K562 (cell line): Measurements from ENCODE around the gene SGMS1. TPM values are rescaled to one million over a fixed set of nuclear protein-coding genes. Genes with fewer than 3 reads are reported as not detected.

ENCODE experiments used
- AFF1 ChIP-seq, 2 experiments: fragments of 450-650 bp; IDR thresholded peaks; 2 replicates each; pipeline ENCODE4 v1.6.1; 2018; ENCODE audit warnings: mild to moderate bottlenecking in 2 of 2, low read depth in 1 of 2; ENCODE audit not compliant: partially characterized antibody in 2 of 2
- CC2D1A ChIP-seq: fragments of 450-650 bp; IDR thresholded peaks from 2 replicates; pipeline ENCODE4 v1.6.1; 2017; ENCODE audit warnings: mild to moderate bottlenecking
- FOSL1 ChIP-seq: fragments of 200-800 bp; sonication (Bioruptor generic); conservative IDR thresholded peaks from 2 replicates; pipeline ENCODE4 v1.6.1; 2016; ENCODE audit warnings: missing genetic modification characterization, missing compliant biosample characterization
- FOXK1 ChIP-seq: sonication (generic); formaldehyde crosslinking; IDR thresholded peaks from 2 replicates; pipeline ENCODE4 v1.8.0; 2022; ENCODE audit warnings: missing genetic modification reagents, mild to moderate bottlenecking, borderline replicate concordance
- FOXP4 ChIP-seq: sonication (generic); formaldehyde crosslinking; IDR thresholded peaks from 2 replicates; pipeline ENCODE4 v1.8.0; 2022; ENCODE audit warnings: mild to moderate bottlenecking, missing genetic modification reagents, borderline replicate concordance
- GABPB1 ChIP-seq: sonication (generic); formaldehyde crosslinking; IDR thresholded peaks from 2 replicates; pipeline ENCODE4 v1.8.0; 2022; ENCODE audit warnings: mild to moderate bottlenecking, missing genetic modification reagents
- HES1 ChIP-seq: fragments of 450-650 bp; IDR thresholded peaks from 2 replicates; pipeline ENCODE4 v1.6.1; 2016; ENCODE audit warnings: low read depth, mild to moderate bottlenecking, moderate library complexity
- HMGXB4 ChIP-seq: sonication (generic); formaldehyde crosslinking; IDR thresholded peaks from 2 replicates; pipeline ENCODE4 v1.8.1; 2023; ENCODE audit warnings: mild to moderate bottlenecking, missing genetic modification reagents
- KDM2B ChIP-seq: fragments of 250-450 bp; sonication (Bioruptor Pico); IDR thresholded peaks from 2 replicates; pipeline ENCODE4 v1.8.0; 2021; ENCODE audit warnings: mild to moderate bottlenecking, moderate library complexity
- KLF1 ChIP-seq: fragments of 450-650 bp; IDR thresholded peaks from 2 replicates; pipeline ENCODE4 v1.6.1; 2016; ENCODE audit warnings: missing genetic modification characterization, missing compliant biosample characterization
- KLF6 ChIP-seq: fragments of 250-450 bp; sonication (Bioruptor Pico); IDR thresholded peaks from 2 replicates; pipeline ENCODE4 v1.4.0; 2020; ENCODE audit warnings: mild to moderate bottlenecking, moderate library complexity, borderline replicate concordance
- MIER1 ChIP-seq: fragments of 450-650 bp; IDR thresholded peaks from 2 replicates; pipeline ENCODE4 v1.6.1; 2016; ENCODE audit warnings: antibody characterized with exemption, mild to moderate bottlenecking, low read depth
- RBM15 ChIP-seq: fragments of 200-400 bp; formaldehyde crosslinking; IDR thresholded peaks from 2 replicates; pipeline ENCODE4 v1.6.1; 2018; ENCODE audit warnings: mild to moderate bottlenecking, low read length, moderate library complexity; ENCODE audit not compliant: insufficient read depth
- SLC30A9 ChIP-seq: fragments of 250-450 bp; sonication (Bioruptor Pico); IDR thresholded peaks from 2 replicates; pipeline ENCODE4 v1.8.0; 2022; ENCODE audit warnings: mild to moderate bottlenecking, moderate library complexity
- SMARCA5 ChIP-seq: fragments of 450-650 bp; IDR thresholded peaks from 2 replicates; pipeline ENCODE4 v1.6.1; 2016
- ZFPM2 ChIP-seq: fragments of 250-450 bp; sonication (Bioruptor Pico); IDR thresholded peaks from 2 replicates; pipeline ENCODE4 v1.5.1; 2022; ENCODE audit warnings: mild to moderate bottlenecking
- ZNF174 ChIP-seq: fragments of 250-450 bp; sonication (Bioruptor Pico); IDR thresholded peaks from 2 replicates; pipeline ENCODE4 v1.4.0; 2020; ENCODE audit warnings: mild to moderate bottlenecking
- ZNF253 ChIP-seq: fragments of 250-450 bp; sonication (Bioruptor Pico); conservative IDR thresholded peaks from 2 replicates; pipeline ENCODE4 v1.6.1; 2021; ENCODE audit warnings: mild to moderate bottlenecking
- polyA plus RNA-seq, 8 experiments: library from polyadenylated mRNA; depleted of rRNA in 4 of 8; stranded (reverse) in 5 of 8; unstranded in 3 of 8; fragments of >200 nt; fragmentation: Nextera tagmentation in 2 of 8; fragmentation: Illumina TruSeq in 1 of 8; extraction: Ambion mirVana in 2 of 8; extraction: Trizol in 1 of 8; gene quantifications; 2 replicates each; pipeline versions ENCODE4 v1.2.1 to v1.2.3, GENCODE V29; 2011 to 2014; ENCODE audit warnings: inconsistent platforms in 1 of 8, missing spikeins in 1 of 8
- total RNA-seq, 7 experiments: library from RNA; depleted of rRNA in 6 of 7; stranded (reverse); fragments of >200 nt in 6 of 7; fragmentation: Illumina TruSeq in 2 of 7; extraction: Trizol in 2 of 7; gene quantifications; 2 replicates each; pipeline versions ENCODE4 v1.2.1 to v1.2.3, GENCODE V29; 2011 to 2021; ENCODE audit warnings: low replicate concordance in 1 of 7

Gene SGMS1
- total and polyA plus RNA-seq, 9 of the 15 experiments (the other 6 are each of a cell fraction or from before 2014, with no cell fraction given): 22.6 to 232 (median 82.2) TPM

- TF ChIP-seq SMARCA5 (no peak), KLF6 (peak; percentile 32; the same call in 1 of the 2 replicates), AFF1 (IDR thresholded peaks at IDR 0.05; ENCODE audit: low read depth in 1 of 2, partially characterized antibody in 2 of 2) (no peak), ZFPM2 (no peak), FOXP4 (CRISPR knock-in tag) (no peak), KLF1 (tag) (peak; percentile 98), HMGXB4 (no peak), ZNF253 (CRISPR knock-in tag) (no peak), KDM2B (no peak), MIER1 (no peak), RBM15 (no peak), ZNF174 (CRISPR knock-in tag) (0 out of 2 replicates have a peak, but pooled peaks have one; percentile 17), FOXK1 (CRISPR knock-in tag) (no peak), CC2D1A (no peak), HES1 (no peak), SLC30A9 (CRISPR knock-in tag) (no peak), GABPB1 (CRISPR knock-in tag) (no peak), FOSL1 (tag) (peak; percentile 81)
Observed at GRCh38 chr10:50326757-50327701, 296.7 kb downstream of the SGMS1 start (continued).
